H1 (cell line): Measurements from ENCODE around the gene DRAM1. TPM values are rescaled to one million over a fixed set of nuclear protein-coding genes. Genes with fewer than 3 reads are reported as not detected.

Source experiments
- KDM1A ChIP-seq: fragments of 200-600, 300-600 bp; sonication (generic); IDR thresholded peaks from 2 replicates; pipeline ENCODE4 v1.7.1; 2016; ENCODE audit warnings: mild to moderate bottlenecking, low read length, borderline replicate concordance
- MAFK ChIP-seq: IDR thresholded peaks from 2 replicates; pipeline ENCODE4 v1.6.1; 2012; ENCODE audit warnings: low read depth, mild to moderate bottlenecking, improper control_type of control experiment, low read length
- POLR2A ChIP-seq, 2 experiments: IDR thresholded peaks; 1 replicate in 1 of 2; 2 replicates in 1 of 2; pipeline ENCODE4 v1.6.1; 2011; ENCODE audit warnings: low read depth in 2 of 2, low read length in 2 of 2, mild to moderate bottlenecking in 2 of 2; ENCODE audit errors: control extremely low read depth in 1 of 2
- polyA plus RNA-seq, 7 experiments: library from polyadenylated mRNA; depleted of rRNA in 3 of 7; stranded (reverse) in 5 of 7; unstranded in 2 of 7; fragments of >200 nt in 5 of 7; fragments of 200-250 nt in 2 of 7; gene quantifications; 1 replicate in 5 of 7; 2 replicates in 1 of 7; 4 replicates in 1 of 7; pipeline versions ENCODE4 v1.2.1 to v1.2.3, GENCODE V29; 2011 to 2013; ENCODE audit warnings: missing spikeins in 2 of 7, mixed read lengths in 2 of 7
- total RNA-seq: library from RNA; stranded (reverse); fragmentation: NEBNext Ultra II Directional; extraction: Animal tissue kit (Norgen Biotek cat#: 25700); gene quantifications from 2 replicates; pipeline ENCODE4 v1.2.1, GENCODE V29; 2021

DRAM1 gene
- total and polyA plus RNA-seq, 2 of the 8 experiments (the other 6 are each of a cell fraction or from before 2014, with no cell fraction given), result 4.6 to 6.2 TPM

DNA sequence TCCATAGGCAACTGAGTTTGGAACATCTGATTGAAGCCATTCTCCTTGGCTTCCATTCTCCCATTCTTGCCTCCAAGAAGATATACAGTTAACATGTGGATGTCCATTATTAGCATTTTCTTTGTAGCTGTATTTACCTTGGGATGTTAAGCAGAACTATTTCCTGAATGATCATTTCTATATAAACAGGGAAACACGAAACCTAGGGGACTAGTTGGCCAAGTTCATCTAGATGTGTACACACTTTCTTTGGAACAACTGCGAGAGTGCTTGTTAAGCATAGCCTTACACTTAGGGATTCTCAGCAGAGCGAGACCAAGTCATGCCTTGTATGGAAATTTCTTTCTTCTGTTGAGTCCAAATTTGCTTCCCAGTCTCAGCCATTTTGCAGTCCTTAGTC, 42.1 kb downstream of the DRAM1 start (continued):
- no peak for TF ChIP-seq MAFK
- TF ChIP-seq POLR2A (IDR thresholded peaks at IDR 0.05; ENCODE audit: control extremely low read depth in 1 of 2, low read depth in 2 of 2, low read length in 2 of 2), result no peak
- TF ChIP-seq KDM1A, result no peak
- TF ChIP-seq, all 59 proteins: peak for 0
